GM23338 (cell line): ENCODE results near the gene AARS2. TPM values are rescaled to one million over a fixed set of nuclear protein-coding genes. Genes with fewer than 3 reads are reported as not detected.

ENCODE experiments used
- ATAC-seq: fragments of 200-7000 bp; cut with Tn5 transposase; 3 replicates; pipeline ENCODE4 v1.9.1; 2020
- DNase-seq: peaks from one replicate; pipeline ENCODE4 v3.0.0-alpha.2; 2015; ENCODE audit warnings: low spot score
- H2AFZ ChIP-seq: fragments of 200-600 bp; sonication (generic); 2 replicates; pipeline ENCODE4 v1.8.0; 2016; ENCODE audit warnings: antibody characterized with exemption, mild to moderate bottlenecking, moderate library complexity
- H3F3A ChIP-seq: fragments of 200-600 bp; sonication (generic); replicated peaks from 2 replicates; pipeline ENCODE4 v1.8.0; 2017; ENCODE audit warnings: antibody characterized with exemption, mixed run types, low read depth
- H3K27ac ChIP-seq: fragments of 200-600 bp; sonication (generic); 2 replicates; pipeline ENCODE4 v1.6.1; 2016; ENCODE audit warnings: low read depth
- H3K27me3 ChIP-seq: fragments of 200-600 bp; sonication (generic); 2 replicates; pipeline ENCODE4 v1.8.0; 2016; ENCODE audit warnings: mild to moderate bottlenecking, mixed run types, moderate library complexity; ENCODE audit not compliant: insufficient read depth
- H3K36me3 ChIP-seq: fragments of 200-600 bp; sonication (generic); 2 replicates; pipeline ENCODE4 v1.8.0; 2016; ENCODE audit warnings: mild to moderate bottlenecking; ENCODE audit not compliant: insufficient read depth
- H3K4me1 ChIP-seq: fragments of 200-600 bp; sonication (generic); 2 replicates; pipeline ENCODE4 v1.8.0; 2016; ENCODE audit warnings: mild to moderate bottlenecking, moderate library complexity; ENCODE audit not compliant: insufficient read depth
- H3K4me2 ChIP-seq: fragments of 200-600 bp; sonication (generic); 2 replicates; pipeline ENCODE4 v1.7.1; 2017; ENCODE audit warnings: mixed run types
- H3K4me3 ChIP-seq: fragments of 200-600 bp; sonication (generic); 2 replicates; pipeline ENCODE4 v1.6.1; 2016; ENCODE audit warnings: mixed run types
- H3K79me2 ChIP-seq: fragments of 200-600 bp; sonication (generic); replicated peaks from 2 replicates; pipeline ENCODE4 v1.8.0; 2017; ENCODE audit warnings: mild to moderate bottlenecking; ENCODE audit not compliant: insufficient read depth
- H3K9me2 ChIP-seq: fragments of 200-600 bp; sonication (generic); 2 replicates; pipeline ENCODE4 v1.8.0; 2017; ENCODE audit not compliant: insufficient read depth
- H4K20me1 ChIP-seq: fragments of 200-600 bp; sonication (generic); replicated peaks from 2 replicates; pipeline ENCODE4 v1.8.0; 2017; ENCODE audit warnings: mild to moderate bottlenecking; ENCODE audit not compliant: insufficient read depth
- H3K27ac Mint-ChIP-seq: 2 replicates; pipeline ENCODE4 v1.8.0; 2020; ENCODE audit warnings: inconsistent platforms, mild to moderate bottlenecking, moderate library complexity, mixed read lengths
- H3K27me3 Mint-ChIP-seq: 3 replicates; pipeline ENCODE4 v1.8.0; 2022; ENCODE audit warnings: low read depth, mild to moderate bottlenecking, moderate library complexity, mixed read lengths, inconsistent platforms; ENCODE audit not compliant: insufficient read depth, poor library complexity
- H3K36me3 Mint-ChIP-seq: 3 replicates; pipeline ENCODE4 v1.8.0; 2021; ENCODE audit warnings: low read depth, mild to moderate bottlenecking, inconsistent platforms, moderate library complexity, mixed read lengths
- H3K4me1 Mint-ChIP-seq: 3 replicates; pipeline ENCODE4 v1.8.0; 2020; ENCODE audit warnings: mild to moderate bottlenecking, inconsistent platforms, mixed read lengths
- H3K4me3 Mint-ChIP-seq: 3 replicates; pipeline ENCODE4 v1.8.0; 2021; ENCODE audit warnings: moderate library complexity, mild to moderate bottlenecking, inconsistent platforms, mixed read lengths
- H3K9me3 Mint-ChIP-seq: 3 replicates; pipeline ENCODE4 v1.8.0; 2020; ENCODE audit warnings: moderate library complexity, mild to moderate bottlenecking, inconsistent platforms, mixed read lengths
- CREB1 ChIP-seq: fragments of 250-450 bp; sonication (Bioruptor Pico); IDR thresholded peaks from 2 replicates; pipeline ENCODE4 v1.5.0; 2020; ENCODE audit warnings: low read depth, mild to moderate bottlenecking, moderate library complexity
- CTCF ChIP-seq, 2 experiments: fragments of 200-600 bp in 1 of 2; sonication (generic) in 1 of 2; conservative IDR thresholded peaks; 2 replicates each; pipeline versions ENCODE4 v1.5.1 to v1.6.1; 2016 to 2017; ENCODE audit warnings: antibody characterized with exemption in 2 of 2, low read depth in 2 of 2, mild to moderate bottlenecking in 2 of 2, moderate library complexity in 1 of 2
- ETS1 ChIP-seq: IDR thresholded peaks from 2 replicates; pipeline ENCODE4 v1.6.1; 2016; ENCODE audit warnings: antibody characterized with exemption
- EZH2 ChIP-seq: fragments of 200-600 bp; sonication (generic); IDR thresholded peaks from one replicate; pipeline ENCODE4 v1.8.0; 2017; ENCODE audit warnings: antibody characterized with exemption, mild to moderate bottlenecking, low read depth; ENCODE audit not compliant: unreplicated experiment
- EZH2phosphoT487 ChIP-seq: fragments of 200-600 bp; sonication (generic); IDR thresholded peaks from one replicate; pipeline ENCODE4 v1.8.1; 2018; ENCODE audit warnings: antibody characterized with exemption; ENCODE audit not compliant: unreplicated experiment
- JUNB ChIP-seq: IDR thresholded peaks from one replicate; pipeline ENCODE4 v1.6.1; 2016; ENCODE audit warnings: antibody characterized with exemption; ENCODE audit not compliant: unreplicated experiment
- NANOG ChIP-seq: IDR thresholded peaks from 2 replicates; pipeline ENCODE4 v1.6.1; 2016; ENCODE audit warnings: antibody characterized with exemption, borderline replicate concordance
- POLR2AphosphoS5 ChIP-seq: IDR thresholded peaks from 2 replicates; pipeline ENCODE4 v1.6.1; 2016; ENCODE audit warnings: antibody characterized with exemption, low read depth
- REST ChIP-seq: IDR thresholded peaks from one replicate; pipeline ENCODE4 v1.6.1; 2018; ENCODE audit warnings: antibody characterized with exemption; ENCODE audit not compliant: unreplicated experiment
- STAT1 ChIP-seq: IDR thresholded peaks from one replicate; pipeline ENCODE4 v1.6.1; 2016; ENCODE audit warnings: antibody characterized with exemption; ENCODE audit not compliant: unreplicated experiment
- ZNF114 ChIP-seq: fragments of 250-450 bp; sonication (Bioruptor Pico); IDR thresholded peaks from 2 replicates; pipeline ENCODE4 v1.5.0; 2020; ENCODE audit warnings: mild to moderate bottlenecking, moderate library complexity
- ZNF331 ChIP-seq: fragments of 250-450 bp; sonication (Bioruptor Pico); IDR thresholded peaks from 2 replicates; pipeline ENCODE4 v1.5.0; 2020; ENCODE audit warnings: low read depth, mild to moderate bottlenecking, moderate library complexity
- polyA plus RNA-seq: library from polyadenylated mRNA; unstranded; fragments of >200 nt; fragmentation: Nextera tagmentation; extraction: Ambion mirVana; gene quantifications from 2 replicates; pipeline ENCODE4 v1.2.1, GENCODE V29; 2016
- total RNA-seq: library from RNA; depleted of rRNA; stranded (reverse); fragments of >200 nt; shearing (Covaris generic); gene quantifications from 2 replicates; pipeline ENCODE4 v1.2.3, GENCODE V29; 2014

Gene AARS2
- total and polyA plus RNA-seq, 2 experiments from 2014 or later, result 6.5 to 23.2 TPM

- no peak overlapping the region for H2AFZ ChIP-seq
- no peak overlapping the region for H3K27ac Mint-ChIP-seq
- H3K9me3 Mint-ChIP-seq, result no peaks in the 10 kb centered on the region
- no peaks in the 10 kb centered on the region for H3K9me2 ChIP-seq
- H3K79me2 ChIP-seq, result no peaks in the 10 kb centered on the region
- H3F3A ChIP-seq, result 0 out of 2 replicates have a peak, but pooled peaks cover 8% of the 10 kb centered on the region
- H3K27me3 ChIP-seq, result peaks cover 35% of the 10 kb centered on the region
- TF ChIP-seq ZNF331 (CRISPR knock-in tag) (no peak), POLR2AphosphoS5 (no peak), ZNF114 (CRISPR knock-in tag) (no peak), ETS1 (no peak), REST (no peak), STAT1 (no peak), JUNB (no peak), EZH2phosphoT487 (no peak)
- peaks cover 33% of the 10 kb centered on the region for H3K27me3 Mint-ChIP-seq
- no peaks in the 10 kb centered on the region for H4K20me1 ChIP-seq
- H3K36me3 ChIP-seq, result no peaks in the 10 kb centered on the region
- H3K4me3 Mint-ChIP-seq, result no peak overlapping the region
- H3K4me1 ChIP-seq, result no peaks in the 10 kb centered on the region
- DNase-seq (no peak), ATAC-seq (no peak)
- peaks cover 5% of the 10 kb centered on the region for H3K4me1 Mint-ChIP-seq
- no peak overlapping the region for H3K4me2 ChIP-seq
- H3K36me3 Mint-ChIP-seq, result peaks cover 4% of the 10 kb centered on the region; the same call in 1 of the 3 replicates
- H3K27ac ChIP-seq, result no peak overlapping the region
- H3K4me3 ChIP-seq, result no peak overlapping the region
Measured at GRCh38 chr6:44278315-44278714, 34.8 kb downstream of the AARS2 start.

GRCh38 chr6:44277763-44278162, 35.4 kb downstream of the AARS2 start:
- Histone ChIP-seq H3K4me2 (no peak overlapping the region), H3K4me1 (no peaks in the 10 kb centered on the region), H4K20me1 (no peaks in the 10 kb centered on the region), H3K79me2 (no peaks in the 10 kb centered on the region), H2AFZ (no peak overlapping the region), H3K36me3 (no peaks in the 10 kb centered on the region), H3F3A (0 out of 2 replicates have a peak, but pooled peaks cover 8% of the 10 kb centered on the region), H3K27ac (no peak overlapping the region), H3K9me2 (no peaks in the 10 kb centered on the region), H3K27me3 (peaks cover 35% of the 10 kb centered on the region), H3K4me3 (no peak overlapping the region)
- Mint-ChIP-seq H3K27ac (no peak overlapping the region), H3K36me3 (peaks cover 6% of the 10 kb centered on the region; the same call in 2 of the 3 replicates), H3K27me3 (peaks cover 30% of the 10 kb centered on the region), H3K4me1 (peaks cover 6% of the 10 kb centered on the region), H3K9me3 (no peaks in the 10 kb centered on the region), H3K4me3 (no peak overlapping the region)
- no peak for DNase-seq
- no peak for ATAC-seq
- no peak for TF ChIP-seq ZNF331 (CRISPR knock-in tag)
- TF ChIP-seq EZH2, result no peak
- TF ChIP-seq EZH2phosphoT487, result no peak
- no peak for TF ChIP-seq STAT1
- no peak for TF ChIP-seq JUNB
- no peak for TF ChIP-seq NANOG
- TF ChIP-seq CTCF (conservative IDR thresholded peaks at IDR 0.05; ENCODE audit: low read depth in 2 of 2), result no peak
- TF ChIP-seq REST, result no peak
- TF ChIP-seq ETS1, result no peak
- no peak for TF ChIP-seq POLR2AphosphoS5
- TF ChIP-seq ZNF114 (CRISPR knock-in tag), result no peak
- no peak for TF ChIP-seq CREB1 (CRISPR knock-in tag)
